Transverse colon (tissue), 4 donors: ENCODE data around the gene HES4.

Experiments
- POLR2A ChIP-seq: fragments of 450-650 bp; IDR thresholded peaks from one replicate; pipeline ENCODE4 v1.6.1; 2016; ENCODE audit warnings: antibody characterized with exemption, mild to moderate bottlenecking, moderate library complexity
- POLR2AphosphoS5 ChIP-seq, 3 donors: sonication (generic); formaldehyde crosslinking; IDR thresholded peaks; one replicate each; pipeline ENCODE4 v1.6.1; 2016; ENCODE audit warnings: antibody characterized with exemption in 3 of 3
- TF ChIP-seq, protein P1 (sequence below), 5 experiments: fragments of 200-600 bp in 3 of 5; fragments of 450-650 bp in 2 of 5; sonication (generic) in 3 of 5; IDR thresholded peaks; 1 replicate in 2 of 5; 2 replicates in 3 of 5; pipeline ENCODE4 v1.5.1; 2016 to 2017; ENCODE audit warnings: antibody characterized with exemption in 5 of 5, inconsistent platforms in 3 of 5, mild to moderate bottlenecking in 2 of 5, moderate library complexity in 1 of 5

DNA sequence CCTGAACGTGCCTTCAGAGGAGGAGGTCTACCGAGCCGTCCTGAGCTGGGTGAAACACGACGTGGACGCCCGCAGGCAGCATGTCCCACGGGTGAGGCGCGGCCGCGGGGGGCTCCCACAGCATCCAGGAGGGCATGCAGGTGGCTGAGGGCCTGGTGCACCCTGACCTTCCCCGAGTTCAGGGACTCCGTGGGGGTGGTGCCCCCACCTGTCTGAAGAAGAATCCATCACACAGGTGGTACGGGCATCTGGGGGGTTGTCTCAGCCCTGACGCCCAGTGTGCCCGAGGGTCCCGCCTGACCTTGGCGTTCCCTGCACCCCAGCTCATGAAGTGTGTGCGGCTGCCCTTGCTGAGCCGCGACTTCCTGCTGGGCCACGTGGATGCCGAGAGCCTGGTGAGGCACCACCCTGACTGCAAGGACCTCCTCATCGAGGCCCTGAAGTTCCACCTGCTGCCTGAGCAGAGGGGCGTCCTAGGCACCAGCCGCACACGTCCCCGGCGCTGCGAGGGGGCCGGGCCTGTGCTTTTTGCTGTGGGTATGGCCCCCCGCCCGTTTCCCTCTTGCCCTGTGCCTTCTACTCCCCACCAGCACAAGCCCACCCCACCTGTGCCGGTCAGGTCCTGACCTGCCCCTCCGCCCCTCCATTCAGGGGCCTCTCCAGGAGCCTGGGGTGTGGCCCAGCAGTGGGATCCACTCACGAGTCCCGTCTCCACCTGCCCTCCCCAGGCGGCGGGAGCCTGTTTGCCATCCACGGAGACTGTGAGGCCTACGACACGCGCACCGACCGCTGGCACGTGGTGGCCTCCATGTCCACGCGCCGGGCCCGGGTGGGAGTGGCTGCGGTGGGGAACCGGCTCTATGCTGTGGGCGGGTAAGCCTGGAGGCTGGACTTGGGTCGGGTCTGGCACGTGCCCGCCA lies 37.3 kb downstream of the HES4 start:
- TF ChIP-seq, protein P1, sequence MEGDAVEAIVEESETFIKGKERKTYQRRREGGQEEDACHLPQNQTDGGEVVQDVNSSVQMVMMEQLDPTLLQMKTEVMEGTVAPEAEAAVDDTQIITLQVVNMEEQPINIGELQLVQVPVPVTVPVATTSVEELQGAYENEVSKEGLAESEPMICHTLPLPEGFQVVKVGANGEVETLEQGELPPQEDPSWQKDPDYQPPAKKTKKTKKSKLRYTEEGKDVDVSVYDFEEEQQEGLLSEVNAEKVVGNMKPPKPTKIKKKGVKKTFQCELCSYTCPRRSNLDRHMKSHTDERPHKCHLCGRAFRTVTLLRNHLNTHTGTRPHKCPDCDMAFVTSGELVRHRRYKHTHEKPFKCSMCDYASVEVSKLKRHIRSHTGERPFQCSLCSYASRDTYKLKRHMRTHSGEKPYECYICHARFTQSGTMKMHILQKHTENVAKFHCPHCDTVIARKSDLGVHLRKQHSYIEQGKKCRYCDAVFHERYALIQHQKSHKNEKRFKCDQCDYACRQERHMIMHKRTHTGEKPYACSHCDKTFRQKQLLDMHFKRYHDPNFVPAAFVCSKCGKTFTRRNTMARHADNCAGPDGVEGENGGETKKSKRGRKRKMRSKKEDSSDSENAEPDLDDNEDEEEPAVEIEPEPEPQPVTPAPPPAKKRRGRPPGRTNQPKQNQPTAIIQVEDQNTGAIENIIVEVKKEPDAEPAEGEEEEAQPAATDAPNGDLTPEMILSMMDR (IDR thresholded peaks at IDR 0.05), result no peak
- no peak for TF ChIP-seq POLR2A
- no peak for TF ChIP-seq POLR2AphosphoS5 (IDR thresholded peaks at IDR 0.05)
